Panc1 (cell line): ENCODE data around the gene PROCR. TPM values are rescaled to one million over a fixed set of nuclear protein-coding genes. Genes with fewer than 3 reads are reported as not detected.

ENCODE experiments used
- ATAC-seq: fragments of 200-7000 bp; cut with Tn5 transposase; 2 replicates; pipeline ENCODE4 v1.9.1; 2020; ENCODE audit warnings: mild to moderate bottlenecking, moderate library complexity
- BruUV-seq: library from RNA; stranded (reverse); fragments of 400-500 nt; replicated peaks from 2 replicates; lab custom pipeline; 2021; lab: Mats Ljungman, UMichigan
- CTCF ChIA-PET: fragments of 300-600 bp; sonication (Branson Sonifier 250); formaldehyde crosslinking; loops from one replicate; lab custom pipeline; 2022; ENCODE audit warnings: antibody characterized with exemption; lab: Charles Lee
- POLR2A ChIA-PET: fragments of 300-600 bp; sonication (Branson Sonifier 250); formaldehyde crosslinking; loops from one replicate; lab custom pipeline; 2022; ENCODE audit warnings: antibody characterized with exemption; lab: Charles Lee
- DNase-seq: peaks from one replicate; pipeline ENCODE4 v3.0.0-alpha.2; 2010; ENCODE audit warnings: low read depth, low spot score
- H3K27ac ChIP-seq: 2 replicates; pipeline ENCODE4 v1.5.1; 2011; ENCODE audit warnings: mild to moderate bottlenecking, low read length, inconsistent platforms
- H3K27me3 ChIP-seq: fragments of 200-500 bp; sonication (Bioruptor generic); 2 replicates; pipeline ENCODE4 v1.6.0; 2014; ENCODE audit warnings: low read length, inconsistent platforms; ENCODE audit not compliant: control insufficient read depth, insufficient read depth
- H3K36me3 ChIP-seq: fragments of 200-500 bp; sonication (Bioruptor generic); 2 replicates; pipeline ENCODE4 v1.5.1; 2014; ENCODE audit warnings: inconsistent platforms, mild to moderate bottlenecking, low read length, moderate library complexity; ENCODE audit not compliant: control insufficient read depth, insufficient read depth
- H3K4me1 ChIP-seq: 2 replicates; pipeline ENCODE4 v1.5.1; 2011; ENCODE audit warnings: inconsistent platforms, mild to moderate bottlenecking, low read length, moderate library complexity; ENCODE audit not compliant: control insufficient read depth, insufficient read depth
- H3K4me3 ChIP-seq, 2 experiments: 2 replicates each; pipeline ENCODE4 v1.5.1; 2011 to 2012; ENCODE audit warnings: low read depth in 2 of 2, low read length in 2 of 2, mild to moderate bottlenecking in 2 of 2, inconsistent platforms in 1 of 2, moderate library complexity in 1 of 2
- H3K9me3 ChIP-seq: fragments of 200-500 bp; sonication (Bioruptor generic); 2 replicates; pipeline ENCODE4 v1.5.1; 2014; ENCODE audit warnings: low read depth, mild to moderate bottlenecking, inconsistent platforms, low read length, moderate library complexity; ENCODE audit not compliant: control insufficient read depth, insufficient read depth
- POLR2AphosphoS5 ChIP-seq: IDR thresholded peaks from 2 replicates; pipeline ENCODE4 v1.6.1; 2012; ENCODE audit warnings: mild to moderate bottlenecking, low read depth, low read length, moderate library complexity
- SIN3A ChIP-seq: IDR thresholded peaks from 2 replicates; pipeline ENCODE4 v1.6.1; 2012; ENCODE audit warnings: low read depth, mild to moderate bottlenecking, low read length, moderate library complexity, borderline replicate concordance; ENCODE audit not compliant: insufficient read depth
- TCF7L2 ChIP-seq: IDR thresholded peaks from 2 replicates; pipeline ENCODE4 v1.6.1; 2011; ENCODE audit warnings: mild to moderate bottlenecking, low read depth, low read length, inconsistent platforms
- in situ Hi-C: cut with HindIII; loops from 2 replicates; pipeline ENCODE4 v1.10.0; 2016; ENCODE audit warnings: low sequenced_read_pairs, low pct_unique_long_range_greater_than_20kb
- intact Hi-C: fragments of 100-400 bp; cut with micrococcal nuclease; formaldehyde crosslinking; loops from one replicate; pipeline ENCODE4 v1.10.0; 2022; ENCODE audit not compliant: unreplicated experiment
- total RNA-seq: library from RNA; stranded (reverse); gene quantifications from one replicate; pipeline ENCODE4 v1.2.1, GENCODE V29; 2021; ENCODE audit not compliant: unreplicated experiment
- TF ChIP-seq, protein P1 (sequence below): fragments of 450-650 bp; IDR thresholded peaks from 2 replicates; pipeline ENCODE4 v1.5.1; 2017; ENCODE audit warnings: mild to moderate bottlenecking
- TF ChIP-seq, protein P2 (sequence below), 2 experiments: IDR thresholded peaks; 2 replicates each; pipeline ENCODE4 v1.6.1; 2011 to 2012; ENCODE audit warnings: low read depth in 2 of 2, control low read depth in 1 of 2, low read length in 1 of 2, mild to moderate bottlenecking in 1 of 2, moderate library complexity in 1 of 2; ENCODE audit not compliant: insufficient read depth in 1 of 2

Gene PROCR
- total RNA-seq, 1 experiment from 2014 or later: 38.0 TPM

DNA sequence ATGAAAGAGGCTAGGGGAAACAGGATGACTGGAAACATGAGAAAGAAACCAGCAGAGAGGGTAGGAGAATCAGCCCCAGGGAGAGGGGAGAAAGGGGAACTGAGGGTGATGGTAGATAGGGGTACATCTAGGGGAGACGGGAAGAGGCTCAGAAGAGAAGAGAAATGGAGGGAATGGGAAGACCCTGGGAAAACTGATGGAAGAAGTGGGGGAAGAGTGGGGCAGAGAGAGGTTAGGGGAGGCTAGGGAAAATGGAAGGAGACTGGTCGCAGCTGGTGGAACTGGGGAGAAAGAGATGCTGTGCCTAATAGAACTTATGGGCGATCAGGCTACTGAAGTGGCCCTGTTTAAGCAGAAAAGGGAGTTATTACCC, 548 bp downstream of the PROCR start:
- peak overlapping the region; percentile 49 to 96 for H3K4me3 ChIP-seq
- no peaks in the 10 kb centered on the region for H3K9me3 ChIP-seq
- TF ChIP-seq, protein P1, sequence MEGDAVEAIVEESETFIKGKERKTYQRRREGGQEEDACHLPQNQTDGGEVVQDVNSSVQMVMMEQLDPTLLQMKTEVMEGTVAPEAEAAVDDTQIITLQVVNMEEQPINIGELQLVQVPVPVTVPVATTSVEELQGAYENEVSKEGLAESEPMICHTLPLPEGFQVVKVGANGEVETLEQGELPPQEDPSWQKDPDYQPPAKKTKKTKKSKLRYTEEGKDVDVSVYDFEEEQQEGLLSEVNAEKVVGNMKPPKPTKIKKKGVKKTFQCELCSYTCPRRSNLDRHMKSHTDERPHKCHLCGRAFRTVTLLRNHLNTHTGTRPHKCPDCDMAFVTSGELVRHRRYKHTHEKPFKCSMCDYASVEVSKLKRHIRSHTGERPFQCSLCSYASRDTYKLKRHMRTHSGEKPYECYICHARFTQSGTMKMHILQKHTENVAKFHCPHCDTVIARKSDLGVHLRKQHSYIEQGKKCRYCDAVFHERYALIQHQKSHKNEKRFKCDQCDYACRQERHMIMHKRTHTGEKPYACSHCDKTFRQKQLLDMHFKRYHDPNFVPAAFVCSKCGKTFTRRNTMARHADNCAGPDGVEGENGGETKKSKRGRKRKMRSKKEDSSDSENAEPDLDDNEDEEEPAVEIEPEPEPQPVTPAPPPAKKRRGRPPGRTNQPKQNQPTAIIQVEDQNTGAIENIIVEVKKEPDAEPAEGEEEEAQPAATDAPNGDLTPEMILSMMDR: no peak
- TF ChIP-seq TCF7L2: no peak
- ATAC-seq (peak; percentile 18; the same call in 1 of the 2 replicates), DNase-seq (no peak)
- H3K36me3 ChIP-seq: no peaks in the 10 kb centered on the region
- BruUV-seq: no TSS peak
- in situ Hi-C loops (no loop called here), intact Hi-C loops (no loop called here)
- peaks cover 16% of the 10 kb centered on the region for H3K4me1 ChIP-seq
- H3K27me3 ChIP-seq: no peaks in the 10 kb centered on the region
- ChIA-PET POLR2A (interaction anchor here (0.6 kb wide), 1 partner anchor 76 kb away, joined by 10 read pairs; no protein-coding TSS in a partner anchor), CTCF (no interaction called here)
- peak overlapping the region; percentile 84 for H3K27ac ChIP-seq

DNA sequence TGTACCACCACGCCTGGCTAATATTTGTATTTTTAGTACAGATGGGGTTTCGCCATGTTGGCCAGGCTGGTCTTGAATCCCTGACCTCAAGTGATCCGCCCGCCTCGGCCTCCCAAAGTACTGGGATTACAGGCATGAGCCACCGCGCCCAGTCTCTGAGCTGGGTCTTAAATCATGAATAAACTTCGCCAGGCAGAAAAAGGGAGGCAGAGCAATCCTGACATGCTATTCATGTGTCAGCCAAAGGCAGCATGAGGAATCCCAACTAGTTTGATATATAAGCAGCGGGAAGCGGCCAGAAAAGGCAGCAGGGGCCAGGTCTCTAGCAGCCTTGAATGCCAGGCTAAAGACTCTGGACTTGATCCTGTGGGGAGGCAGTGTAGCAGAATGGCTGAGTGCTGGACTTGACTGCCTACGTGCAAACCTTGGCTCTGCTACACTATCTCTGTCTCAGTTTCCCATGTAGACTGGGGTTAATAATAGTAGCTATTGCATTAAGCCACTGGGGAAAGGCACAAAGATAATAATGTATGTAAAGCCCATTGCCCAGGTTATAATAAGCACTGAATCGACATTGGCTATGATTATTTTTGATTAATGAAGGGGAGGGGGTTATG, 1.8 kb downstream of the PROCR start:
- no TSS peak for BruUV-seq
- TF ChIP-seq, protein P1: no peak
- TF ChIP-seq SIN3A (no peak), TCF7L2 (no peak), POLR2AphosphoS5 (no peak)
- TF ChIP-seq, protein P2, sequence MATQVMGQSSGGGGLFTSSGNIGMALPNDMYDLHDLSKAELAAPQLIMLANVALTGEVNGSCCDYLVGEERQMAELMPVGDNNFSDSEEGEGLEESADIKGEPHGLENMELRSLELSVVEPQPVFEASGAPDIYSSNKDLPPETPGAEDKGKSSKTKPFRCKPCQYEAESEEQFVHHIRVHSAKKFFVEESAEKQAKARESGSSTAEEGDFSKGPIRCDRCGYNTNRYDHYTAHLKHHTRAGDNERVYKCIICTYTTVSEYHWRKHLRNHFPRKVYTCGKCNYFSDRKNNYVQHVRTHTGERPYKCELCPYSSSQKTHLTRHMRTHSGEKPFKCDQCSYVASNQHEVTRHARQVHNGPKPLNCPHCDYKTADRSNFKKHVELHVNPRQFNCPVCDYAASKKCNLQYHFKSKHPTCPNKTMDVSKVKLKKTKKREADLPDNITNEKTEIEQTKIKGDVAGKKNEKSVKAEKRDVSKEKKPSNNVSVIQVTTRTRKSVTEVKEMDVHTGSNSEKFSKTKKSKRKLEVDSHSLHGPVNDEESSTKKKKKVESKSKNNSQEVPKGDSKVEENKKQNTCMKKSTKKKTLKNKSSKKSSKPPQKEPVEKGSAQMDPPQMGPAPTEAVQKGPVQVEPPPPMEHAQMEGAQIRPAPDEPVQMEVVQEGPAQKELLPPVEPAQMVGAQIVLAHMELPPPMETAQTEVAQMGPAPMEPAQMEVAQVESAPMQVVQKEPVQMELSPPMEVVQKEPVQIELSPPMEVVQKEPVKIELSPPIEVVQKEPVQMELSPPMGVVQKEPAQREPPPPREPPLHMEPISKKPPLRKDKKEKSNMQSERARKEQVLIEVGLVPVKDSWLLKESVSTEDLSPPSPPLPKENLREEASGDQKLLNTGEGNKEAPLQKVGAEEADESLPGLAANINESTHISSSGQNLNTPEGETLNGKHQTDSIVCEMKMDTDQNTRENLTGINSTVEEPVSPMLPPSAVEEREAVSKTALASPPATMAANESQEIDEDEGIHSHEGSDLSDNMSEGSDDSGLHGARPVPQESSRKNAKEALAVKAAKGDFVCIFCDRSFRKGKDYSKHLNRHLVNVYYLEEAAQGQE (IDR thresholded peaks at IDR 0.05; ENCODE audit: insufficient read depth in 1 of 2, low read depth in 2 of 2, low read length in 1 of 2): no peak
- POLR2A ChIA-PET: interaction anchor here (0.7 kb wide), 1 partner anchor 144 kb away, joined by 3 read pairs; no protein-coding TSS in a partner anchor
- Histone ChIP-seq H3K27ac (peak overlapping the region; percentile 52), H3K4me1 (peaks cover 16% of the 10 kb centered on the region), H3K4me3 (peak overlapping the region; percentile 17 to 45; a peak in 3 of 4 replicates), H3K27me3 (no peaks in the 10 kb centered on the region), H3K9me3 (no peaks in the 10 kb centered on the region), H3K36me3 (no peaks in the 10 kb centered on the region)
- peak; percentile 23; the same call in 1 of the 2 replicates for ATAC-seq
- intact Hi-C loops (no loop called here), in situ Hi-C loops (no loop called here)
- CTCF ChIA-PET: no interaction called here
- DNase-seq: no peak
